Thymus (tissue), 11 donors: ENCODE results near the gene SLC16A11. TPM values are rescaled to one million over a fixed set of nuclear protein-coding genes. Genes with fewer than 3 reads are reported as not detected.
"Not testable (repeated sequence)": the region's sequence is repeated elsewhere in the genome, so short reads cannot be mapped to it uniquely, and the experiment has no call there.

ENCODE experiments used
- DNase-seq, 9 donors: peaks; one replicate each; pipeline ENCODE4 v3.0.0-alpha.2; 2013; ENCODE audit warnings: low spot score in 9 of 9, low read depth in 6 of 9, missing footprints in 1 of 9
- H3K27ac ChIP-seq, 2 donors: one replicate each; pipeline ENCODE4 v1.5.1; 2013; ENCODE audit warnings: control low read depth in 1 of 2, low read depth in 1 of 2, low read length in 1 of 2, mild to moderate bottlenecking in 1 of 2, moderate library complexity in 1 of 2
- H3K27me3 ChIP-seq, 2 donors: one replicate each; pipeline ENCODE4 v1.5.1; 2013; ENCODE audit warnings: low read length in 1 of 2; ENCODE audit not compliant: control insufficient read depth in 2 of 2, insufficient read depth in 1 of 2
- H3K36me3 ChIP-seq, 2 donors: one replicate each; pipeline ENCODE4 v1.5.1; 2013; ENCODE audit warnings: low read length in 1 of 2, mild to moderate bottlenecking in 1 of 2, moderate library complexity in 1 of 2; ENCODE audit not compliant: control insufficient read depth in 2 of 2, insufficient read depth in 2 of 2
- H3K4me1 ChIP-seq, 2 donors: one replicate each; pipeline ENCODE4 v1.5.1; 2013; ENCODE audit warnings: low read length in 2 of 2; ENCODE audit not compliant: control insufficient read depth in 2 of 2, insufficient read depth in 2 of 2
- H3K4me3 ChIP-seq, 2 donors: one replicate each; pipeline ENCODE4 v1.5.1; 2013; ENCODE audit warnings: low read length in 2 of 2, control low read depth in 1 of 2, mild to moderate bottlenecking in 1 of 2
- H3K9me3 ChIP-seq, 2 donors: one replicate each; pipeline ENCODE4 v1.5.1; 2013; ENCODE audit warnings: low read length in 1 of 2, mild to moderate bottlenecking in 1 of 2; ENCODE audit not compliant: control insufficient read depth in 2 of 2, insufficient read depth in 1 of 2
- WGBS: extraction: QIAGEN DNeasy Blood & Tissue Kit; methylation state at CpG from one replicate; pipeline ENCODE4 v1.1.7; 2013; 5-methylcytosine and 5-hydroxymethylcytosine counted together
- polyA plus RNA-seq: library from polyadenylated mRNA; stranded (reverse); fragments of 200-250 nt; gene quantifications from one replicate; pipeline ENCODE4 v1.2.3, GENCODE V29; 2013
- total RNA-seq: library from RNA; stranded (reverse); fragments of 120-200 nt; gene quantifications from one replicate; pipeline ENCODE4 v1.2.4, GENCODE V29; 2013
- donor health status: healthy.

Gene SLC16A11
- total and polyA plus RNA-seq, 2 donors = 0.52 to 7.4 TPM

GRCh38 chr17:7063518-7064094 lies 19.7 kb upstream of the SLC16A11 start:
- WGBS = 92% methylated on average over 6 of the region's 6 CpGs
- H3K36me3 ChIP-seq = no peaks in the 10 kb centered on the region
- H3K27ac ChIP-seq = no peak overlapping the region
- H3K4me1 ChIP-seq = no peaks in the 10 kb centered on the region
- H3K27me3 ChIP-seq = peaks cover 2 to 5% of the 10 kb centered on the region in 2 donors
- no peak for DNase-seq
- no peaks in the 10 kb centered on the region for H3K9me3 ChIP-seq
- no peak overlapping the region for H3K4me3 ChIP-seq

- no peaks in the 10 kb centered on the region for H3K36me3 ChIP-seq
- H3K9me3 ChIP-seq = no peaks in the 10 kb centered on the region
- no peak overlapping the region for H3K4me3 ChIP-seq
- no peaks in the 10 kb centered on the region for H3K4me1 ChIP-seq
- DNase-seq = no peak
- peaks cover 2% of the 10 kb centered on the region in 2 donors for H3K27me3 ChIP-seq
- WGBS = 62% methylated on average over 6 of the region's 6 CpGs
- no peak overlapping the region for H3K27ac ChIP-seq
Measured at GRCh38 chr17:7060165-7060891, 16.4 kb upstream of the SLC16A11 start.

GRCh38 chr17:7058831-7059447 lies 15.0 kb upstream of the SLC16A11 start:
- WGBS = 88% methylated on average over 7 of the region's 7 CpGs
- H3K27me3 ChIP-seq = peaks cover 0 to under 1% of the 10 kb centered on the region in 2 donors
- no peaks in the 10 kb centered on the region for H3K36me3 ChIP-seq
- no peak for DNase-seq
- H3K4me3 ChIP-seq = no peak overlapping the region
- no peaks in the 10 kb centered on the region for H3K9me3 ChIP-seq
- no peak overlapping the region for H3K27ac ChIP-seq
- H3K4me1 ChIP-seq = no peaks in the 10 kb centered on the region

GRCh38 chr17:7056386-7056785 lies 12.5 kb upstream of the SLC16A11 start:
- no peaks in the 10 kb centered on the region for H3K9me3 ChIP-seq
- peaks cover 0 to 2% of the 10 kb centered on the region in 2 donors for H3K27me3 ChIP-seq
- H3K4me3 ChIP-seq = no peak overlapping the region
- no peaks in the 10 kb centered on the region for H3K4me1 ChIP-seq
- no peak overlapping the region for H3K27ac ChIP-seq
- H3K36me3 ChIP-seq = no peaks in the 10 kb centered on the region
- 92% methylated on average over 4 of the region's 4 CpGs for WGBS
- no peak for DNase-seq

GRCh38 chr17:7050583-7050982 lies 6.7 kb upstream of the SLC16A11 start:
- peaks cover 2 to 33% of the 10 kb centered on the region in 2 donors for H3K27me3 ChIP-seq
- not testable (repeated sequence) for H3K36me3 ChIP-seq, H3K4me3 ChIP-seq, DNase-seq, H3K27ac ChIP-seq, H3K9me3 ChIP-seq
- peaks cover 7 to 11% of the 10 kb centered on the region in 2 donors for H3K4me1 ChIP-seq
- WGBS = 93% methylated on average over 9 of the region's 9 CpGs

- peaks cover 14 to 49% of the 10 kb centered on the region in 2 donors for H3K27me3 ChIP-seq
- DNase-seq = no peak
- no peaks in the 10 kb centered on the region for H3K36me3 ChIP-seq
- H3K27ac ChIP-seq = no peak overlapping the region
- H3K9me3 ChIP-seq = peaks cover 0 to 3% of the 10 kb centered on the region in 2 donors
- WGBS = 97% methylated on average over 6 of the region's 6 CpGs
- peaks cover 7 to 14% of the 10 kb centered on the region in 2 donors for H3K4me1 ChIP-seq
- H3K4me3 ChIP-seq = no peak overlapping the region
Measured at GRCh38 chr17:7048968-7049367, 5.1 kb upstream of the SLC16A11 start.

GRCh38 chr17:7047566-7047965 lies 3.7 kb upstream of the SLC16A11 start:
- H3K9me3 ChIP-seq = peaks cover 0 to 12% of the 10 kb centered on the region in 2 donors
- peaks cover 11 to 28% of the 10 kb centered on the region in 2 donors for H3K4me1 ChIP-seq
- H3K27me3 ChIP-seq = peaks cover 27 to 63% of the 10 kb centered on the region in 2 donors
- no peaks in the 10 kb centered on the region for H3K36me3 ChIP-seq
- H3K4me3 ChIP-seq = no peak overlapping the region
- WGBS = 92% methylated on average over 6 of the region's 6 CpGs
- no peak overlapping the region for H3K27ac ChIP-seq
- DNase-seq = no peak

GRCh38 chr17:7046725-7047397 lies 3.0 kb upstream of the SLC16A11 start:
- peaks cover 34 to 70% of the 10 kb centered on the region in 2 donors for H3K27me3 ChIP-seq
- peaks cover 0 to 13% of the 10 kb centered on the region in 2 donors for H3K9me3 ChIP-seq
- H3K4me1 ChIP-seq = peaks cover 11 to 32% of the 10 kb centered on the region in 2 donors
- DNase-seq = peak in 4 of 9 donors; percentile 47 to 74 (median 53)
- H3K27ac ChIP-seq = peak overlapping the region; percentile 19 to 41
- 12% methylated on average over 26 of the region's 26 CpGs for WGBS
- H3K36me3 ChIP-seq = not testable (repeated sequence)
- H3K4me3 ChIP-seq = peak overlapping the region in 1 of 2 donors; percentile 6
